Sigmoid colon (tissue), 4 donors: Measurements from ENCODE around the gene RPLP1.

Experiments
- EP300 ChIP-seq, 4 donors: sonication (generic); formaldehyde crosslinking; IDR thresholded peaks; one replicate each; pipeline ENCODE4 v1.6.1; 2017; ENCODE audit warnings: antibody characterized with exemption in 4 of 4
- POLR2A ChIP-seq, 2 donors: fragments of 450-650 bp; IDR thresholded peaks; one replicate each; pipeline ENCODE4 v1.6.1; 2016; ENCODE audit warnings: antibody characterized with exemption in 2 of 2, mild to moderate bottlenecking in 2 of 2, moderate library complexity in 2 of 2
- TF ChIP-seq, protein P1 (sequence below), 4 experiments: fragments of 450-650 bp in 3 of 4; fragments of 200-600 bp in 1 of 4; IDR thresholded peaks; one replicate each; pipeline ENCODE4 v1.5.1; 2016 to 2019; ENCODE audit warnings: antibody characterized with exemption in 4 of 4, mild to moderate bottlenecking in 3 of 4, moderate library complexity in 2 of 4

GRCh38 chr15:69462030-69462492 lies 9.4 kb downstream of the RPLP1 start:
- TF ChIP-seq, protein P1, sequence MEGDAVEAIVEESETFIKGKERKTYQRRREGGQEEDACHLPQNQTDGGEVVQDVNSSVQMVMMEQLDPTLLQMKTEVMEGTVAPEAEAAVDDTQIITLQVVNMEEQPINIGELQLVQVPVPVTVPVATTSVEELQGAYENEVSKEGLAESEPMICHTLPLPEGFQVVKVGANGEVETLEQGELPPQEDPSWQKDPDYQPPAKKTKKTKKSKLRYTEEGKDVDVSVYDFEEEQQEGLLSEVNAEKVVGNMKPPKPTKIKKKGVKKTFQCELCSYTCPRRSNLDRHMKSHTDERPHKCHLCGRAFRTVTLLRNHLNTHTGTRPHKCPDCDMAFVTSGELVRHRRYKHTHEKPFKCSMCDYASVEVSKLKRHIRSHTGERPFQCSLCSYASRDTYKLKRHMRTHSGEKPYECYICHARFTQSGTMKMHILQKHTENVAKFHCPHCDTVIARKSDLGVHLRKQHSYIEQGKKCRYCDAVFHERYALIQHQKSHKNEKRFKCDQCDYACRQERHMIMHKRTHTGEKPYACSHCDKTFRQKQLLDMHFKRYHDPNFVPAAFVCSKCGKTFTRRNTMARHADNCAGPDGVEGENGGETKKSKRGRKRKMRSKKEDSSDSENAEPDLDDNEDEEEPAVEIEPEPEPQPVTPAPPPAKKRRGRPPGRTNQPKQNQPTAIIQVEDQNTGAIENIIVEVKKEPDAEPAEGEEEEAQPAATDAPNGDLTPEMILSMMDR (IDR thresholded peaks at IDR 0.05), result no peak
- TF ChIP-seq POLR2A (IDR thresholded peaks at IDR 0.05), result no peak
- TF ChIP-seq EP300 (IDR thresholded peaks at IDR 0.05), result no peak
